Mammary epithelial cell (primary cell): ENCODE results near the gene TET1.
"Not testable (repeated sequence)": the region's sequence is repeated elsewhere in the genome, so short reads cannot be mapped to it uniquely, and the experiment has no call there.

ENCODE experiments used
- EZH2 ChIP-seq: IDR thresholded peaks from 2 replicates; pipeline ENCODE4 v1.6.1; 2012; ENCODE audit warnings: low read length, inconsistent platforms, borderline replicate concordance
- TF ChIP-seq, protein P1 (sequence below), 2 donors: IDR thresholded peaks in 1 of 2; conservative IDR thresholded peaks in 1 of 2; 2 replicates each; pipeline ENCODE4 v1.5.1; 2011 to 2012; ENCODE audit warnings: inconsistent platforms in 2 of 2, low read length in 2 of 2, mild to moderate bottlenecking in 2 of 2, control low read depth in 1 of 2, low read depth in 1 of 2; ENCODE audit not compliant: insufficient read depth in 1 of 2; ENCODE audit errors: extremely low read depth in 1 of 2

DNA sequence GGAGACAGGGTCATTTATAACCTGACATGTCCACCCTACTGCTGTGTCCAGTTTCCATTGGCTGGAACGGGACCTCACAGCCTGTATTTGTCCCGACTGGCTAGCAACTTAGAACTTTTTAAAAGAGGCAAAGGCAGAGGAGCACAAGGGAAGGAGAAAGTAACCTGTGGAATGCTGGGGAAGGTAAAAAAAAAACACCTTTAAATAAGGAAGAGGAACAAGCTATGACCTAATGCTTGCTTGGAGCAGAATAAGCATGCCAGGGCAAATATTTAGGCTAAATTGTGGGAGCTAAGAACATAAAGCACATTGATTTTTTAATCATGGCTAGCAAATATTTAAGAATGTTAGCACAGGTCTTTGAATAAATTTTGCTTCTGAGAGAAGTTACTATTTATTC, 43.9 kb upstream of the TET1 start:
- TF ChIP-seq, protein P1, sequence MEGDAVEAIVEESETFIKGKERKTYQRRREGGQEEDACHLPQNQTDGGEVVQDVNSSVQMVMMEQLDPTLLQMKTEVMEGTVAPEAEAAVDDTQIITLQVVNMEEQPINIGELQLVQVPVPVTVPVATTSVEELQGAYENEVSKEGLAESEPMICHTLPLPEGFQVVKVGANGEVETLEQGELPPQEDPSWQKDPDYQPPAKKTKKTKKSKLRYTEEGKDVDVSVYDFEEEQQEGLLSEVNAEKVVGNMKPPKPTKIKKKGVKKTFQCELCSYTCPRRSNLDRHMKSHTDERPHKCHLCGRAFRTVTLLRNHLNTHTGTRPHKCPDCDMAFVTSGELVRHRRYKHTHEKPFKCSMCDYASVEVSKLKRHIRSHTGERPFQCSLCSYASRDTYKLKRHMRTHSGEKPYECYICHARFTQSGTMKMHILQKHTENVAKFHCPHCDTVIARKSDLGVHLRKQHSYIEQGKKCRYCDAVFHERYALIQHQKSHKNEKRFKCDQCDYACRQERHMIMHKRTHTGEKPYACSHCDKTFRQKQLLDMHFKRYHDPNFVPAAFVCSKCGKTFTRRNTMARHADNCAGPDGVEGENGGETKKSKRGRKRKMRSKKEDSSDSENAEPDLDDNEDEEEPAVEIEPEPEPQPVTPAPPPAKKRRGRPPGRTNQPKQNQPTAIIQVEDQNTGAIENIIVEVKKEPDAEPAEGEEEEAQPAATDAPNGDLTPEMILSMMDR (conservative IDR thresholded peaks at IDR 0.05 in 1 of 2, IDR thresholded peaks at IDR 0.05 in 1 of 2; ENCODE audit: extremely low read depth in 1 of 2, insufficient read depth in 1 of 2, low read depth in 1 of 2, low read length in 2 of 2): not testable (repeated sequence)
- TF ChIP-seq EZH2: not testable (repeated sequence)
